ENCODE measurements around the gene CYP2R1. TPM values are rescaled to one million over a fixed set of nuclear protein-coding genes. Genes with fewer than 3 reads are reported as not detected.

Gene CYP2R1
- total RNA-seq, 1 donor from 2014 or later = 23.5 TPM

GRCh38 chr11:14908214-14908880 lies 16.3 kb upstream of the CYP2R1 start:
- Mint-ChIP-seq H3K9me3 (ENCODE audit: unreplicated experiment) (peaks cover 8% of the 10 kb centered on the region), H3K27ac (ENCODE audit: unreplicated experiment) (no peak overlapping the region), H3K36me3 (ENCODE audit: unreplicated experiment) (no peaks in the 10 kb centered on the region), H3K4me1 (ENCODE audit: low read depth, unreplicated experiment) (peaks cover 4% of the 10 kb centered on the region), H3K27me3 (ENCODE audit: unreplicated experiment) (peaks cover 10% of the 10 kb centered on the region), H3K4me3 (ENCODE audit: unreplicated experiment) (no peak overlapping the region)
- DNase-seq = peak; percentile 19
- no peak for TF ChIP-seq CTCF (IDR thresholded peaks at IDR 0.05; ENCODE audit: partially characterized antibody, unreplicated experiment)

GRCh38 chr11:14907411-14908213 lies 15.6 kb upstream of the CYP2R1 start:
- TF ChIP-seq CTCF (IDR thresholded peaks at IDR 0.05; ENCODE audit: partially characterized antibody, unreplicated experiment) = peak; percentile 85
- Mint-ChIP-seq H3K4me1 (ENCODE audit: low read depth, unreplicated experiment) (peaks cover 4% of the 10 kb centered on the region), H3K9me3 (ENCODE audit: unreplicated experiment) (peaks cover 8% of the 10 kb centered on the region), H3K27me3 (ENCODE audit: unreplicated experiment) (peaks cover 10% of the 10 kb centered on the region), H3K4me3 (ENCODE audit: unreplicated experiment) (no peak overlapping the region), H3K27ac (ENCODE audit: unreplicated experiment) (no peak overlapping the region), H3K36me3 (ENCODE audit: unreplicated experiment) (no peaks in the 10 kb centered on the region)
- peak; percentile 85 for DNase-seq

GRCh38 chr11:14906993-14907392 lies 15.0 kb upstream of the CYP2R1 start:
- Mint-ChIP-seq H3K4me3 (ENCODE audit: unreplicated experiment) (no peak overlapping the region), H3K27ac (ENCODE audit: unreplicated experiment) (no peak overlapping the region), H3K36me3 (ENCODE audit: unreplicated experiment) (no peaks in the 10 kb centered on the region), H3K4me1 (ENCODE audit: low read depth, unreplicated experiment) (peaks cover 4% of the 10 kb centered on the region), H3K27me3 (ENCODE audit: unreplicated experiment) (peaks cover 10% of the 10 kb centered on the region), H3K9me3 (ENCODE audit: unreplicated experiment) (peaks cover 8% of the 10 kb centered on the region)
- DNase-seq = no peak
- no peak for TF ChIP-seq CTCF (IDR thresholded peaks at IDR 0.05; ENCODE audit: partially characterized antibody, unreplicated experiment)

- no peak for DNase-seq
- Mint-ChIP-seq H3K27ac (ENCODE audit: unreplicated experiment) (no peak overlapping the region), H3K27me3 (ENCODE audit: unreplicated experiment) (peaks cover 10% of the 10 kb centered on the region), H3K4me1 (ENCODE audit: low read depth, unreplicated experiment) (peaks cover 4% of the 10 kb centered on the region), H3K9me3 (ENCODE audit: unreplicated experiment) (peaks cover 8% of the 10 kb centered on the region), H3K4me3 (ENCODE audit: unreplicated experiment) (peak overlapping the region; percentile 96), H3K36me3 (ENCODE audit: unreplicated experiment) (no peaks in the 10 kb centered on the region)
- no peak for TF ChIP-seq CTCF (IDR thresholded peaks at IDR 0.05; ENCODE audit: partially characterized antibody, unreplicated experiment)
Measured at GRCh38 chr11:14906578-14906977, 14.5 kb upstream of the CYP2R1 start.
